GM12878 (cell line): ENCODE results near the gene CTNNA1. TPM values are rescaled to one million over a fixed set of nuclear protein-coding genes. Genes with fewer than 3 reads are reported as not detected.
A peak's percentile ranks its signal among the peaks of the same experiment; 100 is the strongest.

ENCODE experiments used
- BCL11A ChIP-seq: IDR thresholded peaks from 2 replicates; pipeline ENCODE4 v1.6.1; 2011; ENCODE audit warnings: low read depth, low read length
- CBX3 ChIP-seq: fragments of 200-600 bp; sonication (generic); IDR thresholded peaks from 2 replicates; pipeline ENCODE4 v1.6.1; 2016; ENCODE audit warnings: low read depth, borderline replicate concordance
- HDAC6 ChIP-seq: fragments of 200-600 bp; sonication (generic); IDR thresholded peaks from one replicate; pipeline ENCODE4 v1.8.0; 2017; ENCODE audit warnings: antibody characterized with exemption; ENCODE audit not compliant: unreplicated experiment
- IKZF2 ChIP-seq, 2 experiments: fragments of 450-650 bp; IDR thresholded peaks; 2 replicates each; pipeline ENCODE4 v1.6.1; 2017; ENCODE audit warnings: mild to moderate bottlenecking in 2 of 2, moderate library complexity in 2 of 2
- IRF3 ChIP-seq: fragments of 450-650 bp; IDR thresholded peaks from 2 replicates; pipeline ENCODE4 v1.6.1; 2014; ENCODE audit warnings: mild to moderate bottlenecking
- KAT2A ChIP-seq: conservative IDR thresholded peaks from 2 replicates; pipeline ENCODE4 v1.6.1; 2011; ENCODE audit warnings: low read depth, low read length; ENCODE audit not compliant: control insufficient read depth
- MYC ChIP-seq: IDR thresholded peaks from 2 replicates; pipeline ENCODE4 v1.6.1; 2011; ENCODE audit warnings: mild to moderate bottlenecking, low read length, moderate library complexity, inconsistent platforms; ENCODE audit not compliant: insufficient read depth, insufficient replicate concordance, insufficient read length, severe bottlenecking
- NBN ChIP-seq: fragments of 450-650 bp; IDR thresholded peaks from 2 replicates; pipeline ENCODE4 v1.6.1; 2016
- NFXL1 ChIP-seq: fragments of 450-650 bp; IDR thresholded peaks from 2 replicates; pipeline ENCODE4 v1.6.1; 2017; ENCODE audit warnings: antibody characterized with exemption, mild to moderate bottlenecking, borderline replicate concordance
- PKNOX1 ChIP-seq: fragments of 450-650 bp; IDR thresholded peaks from 2 replicates; pipeline ENCODE4 v1.6.1; 2016; ENCODE audit warnings: mild to moderate bottlenecking
- RB1 ChIP-seq: fragments of 450-650 bp; formaldehyde crosslinking; IDR thresholded peaks from 2 replicates; pipeline ENCODE4 v1.6.1; 2017; ENCODE audit warnings: mild to moderate bottlenecking, borderline replicate concordance
- RBBP5 ChIP-seq: fragments of 200-600 bp; sonication (generic); conservative IDR thresholded peaks from 2 replicates; pipeline ENCODE4 v1.6.1; 2016
- RELB ChIP-seq: fragments of 450-650 bp; IDR thresholded peaks from 2 replicates; pipeline ENCODE4 v1.6.1; 2017; ENCODE audit warnings: low read depth, mild to moderate bottlenecking, moderate library complexity
- SIX5 ChIP-seq: IDR thresholded peaks from 2 replicates; pipeline ENCODE4 v1.6.1; 2011; ENCODE audit warnings: mild to moderate bottlenecking, low read depth, low read length, moderate library complexity; ENCODE audit not compliant: severe bottlenecking
- SKIL ChIP-seq: fragments of 450-650 bp; IDR thresholded peaks from 2 replicates; pipeline ENCODE4 v1.6.1; 2017; ENCODE audit warnings: mild to moderate bottlenecking, low read depth, inconsistent platforms; ENCODE audit not compliant: poor library complexity, severe bottlenecking
- SPI1 ChIP-seq: IDR thresholded peaks from 2 replicates; pipeline ENCODE4 v1.6.1; 2011; ENCODE audit warnings: low read depth, mild to moderate bottlenecking, low read length, moderate library complexity, borderline replicate concordance; ENCODE audit not compliant: insufficient read depth
- SREBF1 ChIP-seq: IDR thresholded peaks from 2 replicates; pipeline ENCODE4 v1.6.1; 2012; ENCODE audit warnings: mild to moderate bottlenecking, low read length
- TARDBP ChIP-seq: IDR thresholded peaks from 2 replicates; pipeline ENCODE4 v1.6.1; 2016; ENCODE audit warnings: borderline replicate concordance
- TCF12 ChIP-seq: IDR thresholded peaks from 2 replicates; pipeline ENCODE4 v1.6.1; 2011; ENCODE audit warnings: low read depth, mild to moderate bottlenecking, low read length
- ZNF687 ChIP-seq: fragments of 450-650 bp; IDR thresholded peaks from 2 replicates; pipeline ENCODE4 v1.6.1; 2017; ENCODE audit warnings: mild to moderate bottlenecking, moderate library complexity
- polyA plus RNA-seq, 11 experiments: library from polyadenylated mRNA; depleted of rRNA in 4 of 11; unstranded in 6 of 11; stranded (reverse) in 5 of 11; fragments of >200 nt; fragmentation: Nextera tagmentation in 4 of 11; fragmentation: Illumina TruSeq in 1 of 11; extraction: Ambion mirVana in 4 of 11; extraction: Trizol in 1 of 11; gene quantifications; 1 replicate in 1 of 11; 2 replicates in 10 of 11; pipeline versions ENCODE4 v1.2.1 to v1.2.3, GENCODE V29; 2011 to 2016; ENCODE audit warnings: inconsistent platforms in 2 of 11, missing spikeins in 2 of 11, low read depth in 1 of 11
- total RNA-seq, 4 experiments: library from RNA; depleted of rRNA in 3 of 4; stranded (reverse); fragments of >200 nt in 3 of 4; fragmentation: Illumina TruSeq in 1 of 4; extraction: Trizol in 1 of 4; gene quantifications; 2 replicates each; pipeline versions ENCODE4 v1.2.1 to v1.2.3, GENCODE V29; 2013 to 2021

Gene CTNNA1
- total and polyA plus RNA-seq, 10 of the 15 experiments (the other 5 are each of a cell fraction or from before 2014, with no cell fraction given): 32.6 to 104 (median 57.7) TPM

GRCh38 chr5:138752951-138753793, at the start of gene CTNNA1 (continued):
- TF ChIP-seq SKIL: no peak
- TF ChIP-seq BCL11A: 0 out of 2 replicates have a peak, but pooled peaks have one; percentile 8
- TF ChIP-seq TCF12: no peak
- 0 out of 2 replicates have a peak, but pooled peaks have one; percentile 51 for TF ChIP-seq ZNF687
- peak; percentile 66 for TF ChIP-seq KAT2A
- TF ChIP-seq TARDBP: no peak
- TF ChIP-seq NBN: peak; percentile 55; the same call in 1 of the 2 replicates
- 0 out of 2 replicates have a peak, but pooled peaks have one; percentile 15 for TF ChIP-seq RELB
- TF ChIP-seq SPI1: no peak
- no peak for TF ChIP-seq CBX3
- TF ChIP-seq NFXL1: no peak
- no peak for TF ChIP-seq RBBP5
- TF ChIP-seq IKZF2 (IDR thresholded peaks at IDR 0.05): peak; percentile 79 to 85
- no peak for TF ChIP-seq SREBF1
- TF ChIP-seq SIX5: no peak
- no peak for TF ChIP-seq IRF3
- no peak for TF ChIP-seq MYC
- no peak for TF ChIP-seq HDAC6
- TF ChIP-seq RB1: no peak; the same call in 1 of the 2 replicates
- peak; percentile 15; the same call in 1 of the 2 replicates for TF ChIP-seq PKNOX1
